ENCODE results near the gene RHBDD1.
A peak's percentile ranks its signal among the peaks of the same experiment; 100 is the strongest.

Gene RHBDD1

DNA sequence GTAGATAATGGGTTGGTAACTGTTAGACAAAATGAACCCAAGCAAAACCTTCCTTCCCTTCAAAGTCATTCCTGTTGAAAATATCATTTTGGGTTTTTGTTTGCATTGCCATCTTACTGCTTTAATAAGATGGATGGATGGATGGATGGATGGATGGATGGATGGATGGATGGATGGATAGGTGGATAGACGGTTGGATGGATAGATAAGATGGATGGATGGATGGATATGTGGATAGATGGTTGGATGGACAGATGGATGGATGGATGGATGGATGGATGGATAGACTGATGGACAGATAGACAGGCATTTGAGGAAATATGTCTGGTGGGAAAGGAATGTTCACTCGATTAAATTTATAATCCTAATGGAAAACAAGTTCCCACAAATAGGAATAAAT is 194.9 kb downstream of the RHBDD1 start:
- no peak overlapping the region for H3K18ac ChIP-seq (ENCODE audit: low read length)
- no peak overlapping the region for H4K12ac ChIP-seq (ENCODE audit: low read depth, low read length)
- no peak overlapping the region for H2AK5ac ChIP-seq (ENCODE audit: low read length)
- no peak overlapping the region for H3K27ac ChIP-seq (ENCODE audit: low read depth, low read length)
- no peak overlapping the region for H3K14ac ChIP-seq (ENCODE audit: low read length)
- peaks cover 2% of the 10 kb centered on the region for H3K9me3 ChIP-seq (ENCODE audit: insufficient read depth, low read depth, low read length)
- H3K79me2 ChIP-seq (ENCODE audit: control insufficient read depth, insufficient read depth, low read length, poor library complexity): no peaks in the 10 kb centered on the region
- H4K8ac ChIP-seq (ENCODE audit: low read depth, low read length): no peak overlapping the region
- no peak for DNase-seq
- H3K36me3 ChIP-seq (ENCODE audit: control insufficient read depth in 1 of 2, insufficient read depth in 2 of 2, low read length in 2 of 2): no peaks in the 10 kb centered on the region
- H3K27me3 ChIP-seq (ENCODE audit: insufficient read depth, low read length): no peaks in the 10 kb centered on the region
- H3K4me3 ChIP-seq (ENCODE audit: low read depth, low read length): no peak overlapping the region
- H2BK12ac ChIP-seq (ENCODE audit: low read length): no peak overlapping the region
- no peak overlapping the region for H3K4me2 ChIP-seq (ENCODE audit: low read length)
- peaks cover 2 to 3% of the 10 kb centered on the region in 2 experiments for H3K4me1 ChIP-seq (ENCODE audit: control insufficient read depth in 1 of 2, insufficient read depth in 2 of 2, low read length in 2 of 2)
- WGBS (ENCODE audit: extremely low coverage, insufficient coverage, insufficient read length): 100% methylated on average over 1 of the region's 2 CpGs
- H2BK120ac ChIP-seq (ENCODE audit: insufficient read depth, low read length, poor library complexity): no peak overlapping the region
- H2AFZ ChIP-seq (ENCODE audit: insufficient read depth, low read length, poor library complexity): no peak overlapping the region
- no peak overlapping the region for H2BK5ac ChIP-seq (ENCODE audit: low read depth, low read length, poor library complexity)
- no peaks in the 10 kb centered on the region for H3K79me1 ChIP-seq (ENCODE audit: low read length)
- no peak overlapping the region for H3K23ac ChIP-seq (ENCODE audit: low read length)
- no peak overlapping the region for H3K4ac ChIP-seq (ENCODE audit: low read depth, low read length)
- no peak overlapping the region for H3K9ac ChIP-seq (ENCODE audit: low read length)
- H4K91ac ChIP-seq (ENCODE audit: low read depth, low read length): no peak overlapping the region

DNA sequence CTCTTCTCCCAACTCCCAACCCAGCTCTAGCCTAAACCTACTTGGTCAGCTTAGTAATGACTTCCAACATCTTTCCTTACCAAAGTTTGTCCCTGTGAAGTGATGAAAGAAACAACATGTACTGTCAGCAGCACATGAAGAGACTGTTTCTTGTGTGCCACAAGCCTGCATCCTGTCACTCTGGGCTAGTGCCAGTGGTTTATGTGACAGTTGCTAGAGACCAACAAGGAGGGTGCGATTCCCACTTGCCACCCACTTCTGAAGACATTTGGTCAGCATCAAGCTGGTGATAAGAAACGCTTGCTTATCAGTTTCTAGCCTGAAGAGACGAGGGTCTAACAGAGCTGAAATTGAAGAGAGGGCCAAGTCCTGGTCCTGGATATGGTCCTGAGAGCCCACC is 195.5 kb downstream of the RHBDD1 start:
- WGBS (ENCODE audit: extremely low coverage, insufficient coverage, insufficient read length): no CpG with 5 or more reads among the region's 3 CpGs
- no peaks in the 10 kb centered on the region for H3K79me1 ChIP-seq (ENCODE audit: low read length)

DNA sequence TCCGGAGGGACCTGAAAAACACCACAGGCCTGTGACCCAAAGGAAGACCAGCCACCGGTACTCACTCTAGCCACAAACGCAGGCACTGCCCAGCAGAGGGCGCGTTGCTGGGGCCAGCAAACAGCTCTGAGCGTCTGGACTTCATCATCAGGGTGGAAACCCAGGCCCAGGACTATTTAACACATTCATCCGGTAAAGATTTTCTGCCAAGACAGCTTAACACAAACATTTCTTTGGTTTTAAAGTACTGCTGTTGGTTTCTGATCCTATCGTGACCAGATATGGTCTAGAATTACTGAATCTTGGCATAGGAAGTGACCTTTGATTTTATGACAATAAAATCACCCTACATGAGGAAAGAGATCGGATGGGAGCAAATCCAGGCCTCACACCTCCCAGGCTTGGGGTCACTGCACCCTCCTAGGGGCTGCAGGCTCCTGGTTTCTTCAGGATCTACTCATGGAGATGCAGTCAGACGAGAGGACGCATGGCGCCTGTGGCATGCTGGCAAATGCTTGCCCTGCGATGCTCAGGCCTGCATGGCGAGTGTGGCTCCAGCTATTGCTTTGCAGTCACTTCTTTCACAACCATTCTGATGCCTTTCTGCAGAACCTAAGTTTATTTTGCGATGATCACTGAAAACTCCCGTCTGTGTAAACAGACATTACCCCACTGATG is 197.8 kb downstream of the RHBDD1 start:
- H4K8ac ChIP-seq (ENCODE audit: low read depth, low read length): no peak overlapping the region
- no peak overlapping the region for H3K4me2 ChIP-seq (ENCODE audit: low read length)
- H2BK5ac ChIP-seq (ENCODE audit: low read depth, low read length, poor library complexity): no peak overlapping the region
- H2AK5ac ChIP-seq (ENCODE audit: low read length): no peak overlapping the region
- H3K4me1 ChIP-seq (ENCODE audit: control insufficient read depth in 1 of 2, insufficient read depth in 2 of 2, low read length in 2 of 2): peaks cover 2 to 3% of the 10 kb centered on the region in 2 experiments
- H3K36me3 ChIP-seq (ENCODE audit: control insufficient read depth in 1 of 2, insufficient read depth in 2 of 2, low read length in 2 of 2): no peaks in the 10 kb centered on the region
- H3K27ac ChIP-seq (ENCODE audit: low read depth, low read length): no peak overlapping the region
- H3K27me3 ChIP-seq (ENCODE audit: insufficient read depth, low read length): no peaks in the 10 kb centered on the region
- no peak overlapping the region for H3K14ac ChIP-seq (ENCODE audit: low read length)
- no peak overlapping the region for H3K18ac ChIP-seq (ENCODE audit: low read length)
- WGBS (ENCODE audit: extremely low coverage, insufficient coverage, insufficient read length): no CpG with 5 or more reads among the region's 16 CpGs
- peaks cover 2% of the 10 kb centered on the region for H3K9me3 ChIP-seq (ENCODE audit: insufficient read depth, low read depth, low read length)
- no peaks in the 10 kb centered on the region for H3K79me1 ChIP-seq (ENCODE audit: low read length)
- H4K91ac ChIP-seq (ENCODE audit: low read depth, low read length): no peak overlapping the region
- peak; percentile 10 to 61 for DNase-seq
- no peak overlapping the region for H2BK120ac ChIP-seq (ENCODE audit: insufficient read depth, low read length, poor library complexity)
- H3K23ac ChIP-seq (ENCODE audit: low read length): no peak overlapping the region
- H3K4me3 ChIP-seq (ENCODE audit: low read depth, low read length): no peak overlapping the region
- no peak overlapping the region for H2AFZ ChIP-seq (ENCODE audit: insufficient read depth, low read length, poor library complexity)
- no peaks in the 10 kb centered on the region for H3K79me2 ChIP-seq (ENCODE audit: control insufficient read depth, insufficient read depth, low read length, poor library complexity)
- H4K12ac ChIP-seq (ENCODE audit: low read depth, low read length): no peak overlapping the region
- no peak overlapping the region for H3K9ac ChIP-seq (ENCODE audit: low read length)
- H3K4ac ChIP-seq (ENCODE audit: low read depth, low read length): no peak overlapping the region
- H2BK12ac ChIP-seq (ENCODE audit: low read length): no peak overlapping the region

More for the DNA sequence above, 195.5 kb downstream of the RHBDD1 start:
- no peak overlapping the region for H2BK12ac ChIP-seq (ENCODE audit: low read length)
- no peak overlapping the region for H2AK5ac ChIP-seq (ENCODE audit: low read length)
- no peak overlapping the region for H4K91ac ChIP-seq (ENCODE audit: low read depth, low read length)
- H2AFZ ChIP-seq (ENCODE audit: insufficient read depth, low read length, poor library complexity): no peak overlapping the region
- no peaks in the 10 kb centered on the region for H3K36me3 ChIP-seq (ENCODE audit: control insufficient read depth in 1 of 2, insufficient read depth in 2 of 2, low read length in 2 of 2)
- H3K23ac ChIP-seq (ENCODE audit: low read length): no peak overlapping the region
- DNase-seq: no peak
- no peak overlapping the region for H3K4me2 ChIP-seq (ENCODE audit: low read length)
- no peak overlapping the region for H2BK5ac ChIP-seq (ENCODE audit: low read depth, low read length, poor library complexity)
- no peak overlapping the region for H2BK120ac ChIP-seq (ENCODE audit: insufficient read depth, low read length, poor library complexity)
- H3K4me1 ChIP-seq (ENCODE audit: control insufficient read depth in 1 of 2, insufficient read depth in 2 of 2, low read length in 2 of 2): peaks cover 2 to 3% of the 10 kb centered on the region in 2 experiments
- H3K14ac ChIP-seq (ENCODE audit: low read length): no peak overlapping the region
- no peak overlapping the region for H3K4ac ChIP-seq (ENCODE audit: low read depth, low read length)
- no peaks in the 10 kb centered on the region for H3K79me2 ChIP-seq (ENCODE audit: control insufficient read depth, insufficient read depth, low read length, poor library complexity)
- no peak overlapping the region for H3K18ac ChIP-seq (ENCODE audit: low read length)
- peaks cover 2% of the 10 kb centered on the region for H3K9me3 ChIP-seq (ENCODE audit: insufficient read depth, low read depth, low read length)
- H4K12ac ChIP-seq (ENCODE audit: low read depth, low read length): no peak overlapping the region
- H3K4me3 ChIP-seq (ENCODE audit: low read depth, low read length): no peak overlapping the region
- H3K27me3 ChIP-seq (ENCODE audit: insufficient read depth, low read length): no peaks in the 10 kb centered on the region
- H3K9ac ChIP-seq (ENCODE audit: low read length): no peak overlapping the region
- no peak overlapping the region for H4K8ac ChIP-seq (ENCODE audit: low read depth, low read length)
- H3K27ac ChIP-seq (ENCODE audit: low read depth, low read length): no peak overlapping the region

DNA sequence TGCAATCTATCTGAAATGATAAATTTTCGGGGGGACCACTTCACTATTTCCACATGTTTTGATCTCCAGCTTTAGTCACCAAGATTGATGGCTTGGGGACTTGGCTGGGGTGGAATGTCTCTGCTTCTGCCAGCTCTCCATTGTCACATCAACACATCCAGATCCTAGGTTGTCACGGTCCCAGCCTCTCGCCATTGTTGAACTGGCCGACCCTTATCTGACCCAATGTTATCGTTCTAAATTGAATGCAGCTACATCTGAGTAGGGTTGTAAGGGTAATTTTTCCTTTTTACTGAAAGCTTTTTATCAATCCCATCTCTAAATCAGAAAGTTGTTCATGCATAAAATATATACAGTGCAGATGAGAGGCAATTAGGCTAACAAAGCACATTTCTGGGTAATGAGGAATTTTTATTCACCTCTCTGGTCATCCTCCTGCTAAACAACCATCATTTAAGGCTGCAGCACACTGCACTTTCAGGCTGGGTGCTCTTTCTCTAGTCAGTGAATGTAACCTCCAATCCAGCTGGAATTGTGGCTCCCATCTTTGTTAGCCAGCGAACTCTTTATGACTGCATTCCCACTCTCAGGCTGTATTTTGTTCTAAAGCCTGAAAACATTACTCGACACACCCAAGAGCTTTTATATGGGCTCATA is 200.0 kb downstream of the RHBDD1 start:
- H4K91ac ChIP-seq (ENCODE audit: low read depth, low read length): no peak overlapping the region
- no peak overlapping the region for H2AFZ ChIP-seq (ENCODE audit: insufficient read depth, low read length, poor library complexity)
- no peak overlapping the region for H2BK12ac ChIP-seq (ENCODE audit: low read length)
- H3K9ac ChIP-seq (ENCODE audit: low read length): no peak overlapping the region
- H2BK120ac ChIP-seq (ENCODE audit: insufficient read depth, low read length, poor library complexity): no peak overlapping the region
- no peak overlapping the region for H2AK5ac ChIP-seq (ENCODE audit: low read length)
- H4K8ac ChIP-seq (ENCODE audit: low read depth, low read length): no peak overlapping the region
- H3K27me3 ChIP-seq (ENCODE audit: insufficient read depth, low read length): no peaks in the 10 kb centered on the region
- H3K4me2 ChIP-seq (ENCODE audit: low read length): no peak overlapping the region
- no peaks in the 10 kb centered on the region for H3K79me1 ChIP-seq (ENCODE audit: low read length)
- peaks cover 2% of the 10 kb centered on the region for H3K9me3 ChIP-seq (ENCODE audit: insufficient read depth, low read depth, low read length)
- H3K4ac ChIP-seq (ENCODE audit: low read depth, low read length): no peak overlapping the region
- WGBS (ENCODE audit: extremely low coverage, insufficient coverage, insufficient read length): no CpG with 5 or more reads among the region's 7 CpGs
- H3K23ac ChIP-seq (ENCODE audit: low read length): no peak overlapping the region
- H3K18ac ChIP-seq (ENCODE audit: low read length): no peak overlapping the region
- H3K27ac ChIP-seq (ENCODE audit: low read depth, low read length): no peak overlapping the region
- peaks cover 2 to 3% of the 10 kb centered on the region in 2 experiments for H3K4me1 ChIP-seq (ENCODE audit: control insufficient read depth in 1 of 2, insufficient read depth in 2 of 2, low read length in 2 of 2)
- no peak overlapping the region for H2BK5ac ChIP-seq (ENCODE audit: low read depth, low read length, poor library complexity)
- no peak overlapping the region for H3K14ac ChIP-seq (ENCODE audit: low read length)
- no peaks in the 10 kb centered on the region for H3K79me2 ChIP-seq (ENCODE audit: control insufficient read depth, insufficient read depth, low read length, poor library complexity)
- no peak overlapping the region for H3K4me3 ChIP-seq (ENCODE audit: low read depth, low read length)
- DNase-seq: no peak
- no peak overlapping the region for H4K12ac ChIP-seq (ENCODE audit: low read depth, low read length)
- no peaks in the 10 kb centered on the region for H3K36me3 ChIP-seq (ENCODE audit: control insufficient read depth in 1 of 2, insufficient read depth in 2 of 2, low read length in 2 of 2)
